K562 (cell line): ENCODE measurements around the gene BPHL. TPM values are rescaled to one million over a fixed set of nuclear protein-coding genes. Genes with fewer than 3 reads are reported as not detected.

ENCODE experiments used
- DACH1 ChIP-seq: fragments of 450-650 bp; IDR thresholded peaks from 2 replicates; pipeline ENCODE4 v1.6.1; 2018; ENCODE audit not compliant: partially characterized antibody
- ELF4 ChIP-seq: fragments of 450-650 bp; formaldehyde crosslinking; IDR thresholded peaks from 2 replicates; pipeline ENCODE4 v1.4.0; 2022; ENCODE audit warnings: missing genetic modification characterization
- ETV1 ChIP-seq: fragments of 450-650 bp; conservative IDR thresholded peaks from 2 replicates; pipeline ENCODE4 v1.6.1; 2016; ENCODE audit warnings: missing genetic modification characterization, control low read depth, low read depth, missing compliant biosample characterization
- GABPB1 ChIP-seq: sonication (generic); formaldehyde crosslinking; IDR thresholded peaks from 2 replicates; pipeline ENCODE4 v1.8.0; 2022; ENCODE audit warnings: mild to moderate bottlenecking, missing genetic modification reagents
- HSF4 ChIP-seq: fragments of 250-450 bp; sonication (Bioruptor Pico); IDR thresholded peaks from 2 replicates; pipeline ENCODE4 v2.1.2; 2022; ENCODE audit warnings: mild to moderate bottlenecking, moderate library complexity, borderline replicate concordance
- ID3 ChIP-seq, 2 experiments: fragments of 250-450 bp in 1 of 2; fragments of 450-650 bp in 1 of 2; sonication (Bioruptor Pico) in 1 of 2; IDR thresholded peaks; 2 replicates each; pipeline versions ENCODE4 v1.6.1 to v1.8.0; 2016 to 2021; ENCODE audit warnings: mild to moderate bottlenecking in 2 of 2, moderate library complexity in 2 of 2, missing compliant biosample characterization in 1 of 2, missing genetic modification characterization in 1 of 2
- MBD1 ChIP-seq: fragments of 250-450 bp; sonication (Bioruptor Pico); IDR thresholded peaks from 2 replicates; pipeline ENCODE4 v1.8.0; 2022; ENCODE audit warnings: inconsistent platforms
- MTF1 ChIP-seq: fragments of 250-450 bp; sonication (Bioruptor Pico); IDR thresholded peaks from 2 replicates; pipeline ENCODE4 v1.9.0; 2021; ENCODE audit warnings: moderate library complexity, mild to moderate bottlenecking, inconsistent platforms, borderline replicate concordance
- POLR2H ChIP-seq: IDR thresholded peaks from 2 replicates; pipeline ENCODE4 v1.6.1; 2016; ENCODE audit warnings: missing genetic modification characterization, low read depth, mild to moderate bottlenecking, control low read depth, missing compliant biosample characterization, moderate library complexity
- PRPF4 ChIP-seq: fragments of 200-400 bp; formaldehyde crosslinking; IDR thresholded peaks from one replicate; pipeline ENCODE4 v1.6.1; 2017; ENCODE audit warnings: low read length, low read depth, mild to moderate bottlenecking; ENCODE audit not compliant: insufficient read depth, poor library complexity, severe bottlenecking
- SMARCB1 ChIP-seq: IDR thresholded peaks from 2 replicates; pipeline ENCODE4 v1.6.1; 2011; ENCODE audit warnings: improper control_type of control experiment, low read depth; ENCODE audit not compliant: insufficient read length
- SPI1 ChIP-seq: IDR thresholded peaks from 2 replicates; pipeline ENCODE4 v1.6.1; 2011; ENCODE audit warnings: low read depth, low read length, control low read depth, borderline replicate concordance
- TAL1 ChIP-seq: fragments of 450-650 bp; IDR thresholded peaks from 2 replicates; pipeline ENCODE4 v1.6.1; 2016; ENCODE audit warnings: mild to moderate bottlenecking
- TOE1 ChIP-seq, 2 experiments: fragments of 450-650 bp in 1 of 2; sonication (generic) in 1 of 2; formaldehyde crosslinking in 1 of 2; IDR thresholded peaks; 2 replicates each; pipeline versions ENCODE4 v1.7.1 to v1.8.0; 2016 to 2022; ENCODE audit warnings: borderline replicate concordance in 2 of 2, mild to moderate bottlenecking in 2 of 2, antibody characterized with exemption in 1 of 2, inconsistent platforms in 1 of 2, low read depth in 1 of 2, missing genetic modification reagents in 1 of 2, moderate library complexity in 1 of 2
- ZNF224 ChIP-seq: sonication (generic); formaldehyde crosslinking; IDR thresholded peaks from 2 replicates; pipeline ENCODE4 v1.8.0; 2022; ENCODE audit warnings: mild to moderate bottlenecking, missing genetic modification reagents
- ZNF316 ChIP-seq: fragments of 450-650 bp; IDR thresholded peaks from 2 replicates; pipeline ENCODE4 v1.6.1; 2016
- ZNF512 ChIP-seq: IDR thresholded peaks from 2 replicates; pipeline ENCODE4 v1.6.1; 2016; ENCODE audit warnings: missing genetic modification characterization, missing compliant biosample characterization
- ZNF740 ChIP-seq, 3 experiments: fragments of 200-800 bp in 1 of 3; sonication (Bioruptor generic) in 1 of 3; sonication (generic) in 1 of 3; formaldehyde crosslinking in 1 of 3; IDR thresholded peaks; 2 replicates each; pipeline versions ENCODE4 v1.6.1 to v1.8.0; 2016 to 2022; ENCODE audit warnings: mild to moderate bottlenecking in 2 of 3, missing compliant biosample characterization in 2 of 3, missing genetic modification characterization in 2 of 3, missing genetic modification reagents in 1 of 3
- ZSCAN29 ChIP-seq: fragments of 450-650 bp; IDR thresholded peaks from 2 replicates; pipeline ENCODE4 v1.6.1; 2017
- polyA plus RNA-seq, 8 experiments: library from polyadenylated mRNA; depleted of rRNA in 4 of 8; stranded (reverse) in 5 of 8; unstranded in 3 of 8; fragments of >200 nt; fragmentation: Nextera tagmentation in 2 of 8; fragmentation: Illumina TruSeq in 1 of 8; extraction: Ambion mirVana in 2 of 8; extraction: Trizol in 1 of 8; gene quantifications; 2 replicates each; pipeline versions ENCODE4 v1.2.1 to v1.2.3, GENCODE V29; 2011 to 2014; ENCODE audit warnings: inconsistent platforms in 1 of 8, missing spikeins in 1 of 8
- total RNA-seq, 7 experiments: library from RNA; depleted of rRNA in 6 of 7; stranded (reverse); fragments of >200 nt in 6 of 7; fragmentation: Illumina TruSeq in 2 of 7; extraction: Trizol in 2 of 7; gene quantifications; 2 replicates each; pipeline versions ENCODE4 v1.2.1 to v1.2.3, GENCODE V29; 2011 to 2021; ENCODE audit warnings: low replicate concordance in 1 of 7

BPHL gene
- total and polyA plus RNA-seq, 9 of the 15 experiments (the other 6 are each of a cell fraction or from before 2014, with no cell fraction given) = 3.5 to 17.4 (median 8.2) TPM

GRCh38 chr6:3139090-3139903, 20.8 kb downstream of the BPHL start (continued):
- no peak for TF ChIP-seq HSF4 (CRISPR knock-in tag)
- TF ChIP-seq ZNF316 = peak; percentile 52
- TF ChIP-seq MBD1 (CRISPR knock-in tag) = no peak
- TF ChIP-seq ZSCAN29 = no peak
- no peak for TF ChIP-seq ID3 (CRISPR knock-in tag; IDR thresholded peaks at IDR 0.05)
- no peak for TF ChIP-seq ID3 (tag; IDR thresholded peaks at IDR 0.05)
- TF ChIP-seq ZNF512 (tag) = no peak
- no peak for TF ChIP-seq PRPF4
- TF ChIP-seq ETV1 (tag) = no peak
- TF ChIP-seq TAL1 = no peak
- TF ChIP-seq POLR2H (tag) = no peak
- no peak for TF ChIP-seq SMARCB1
- peak; percentile 95 for TF ChIP-seq TOE1 (IDR thresholded peaks at IDR 0.05; ENCODE audit: borderline replicate concordance)
- no peak for TF ChIP-seq TOE1 (CRISPR knock-in tag; IDR thresholded peaks at IDR 0.05; ENCODE audit: borderline replicate concordance, low read depth)
- TF ChIP-seq SPI1 = peak; percentile 54; the same call in 1 of the 2 replicates
- TF ChIP-seq MTF1 (CRISPR knock-in tag) = no peak
- no peak for TF ChIP-seq GABPB1 (CRISPR knock-in tag)
- no peak for TF ChIP-seq ELF4 (CRISPR knock-in tag)
- TF ChIP-seq DACH1 = no peak
- TF ChIP-seq ZNF740 (CRISPR knock-in tag; IDR thresholded peaks at IDR 0.05) = no peak
- TF ChIP-seq ZNF740 (tag; IDR thresholded peaks at IDR 0.05) = no peak
- TF ChIP-seq ZNF224 = no peak
